Right ventricle myocardium superior (tissue), 1 donor: Measurements from ENCODE around the gene ZFP82. TPM values are rescaled to one million over a fixed set of nuclear protein-coding genes. Genes with fewer than 3 reads are reported as not detected.

ENCODE experiments used
- ATAC-seq: fragments of 200-7000 bp; cut with Tn5 transposase; one replicate; pipeline ENCODE4 v1.9.1; 2020; ENCODE audit warnings: mild to moderate bottlenecking; ENCODE audit not compliant: poor library complexity
- DNase-seq: peaks from one replicate; pipeline ENCODE4 v3.0.0-alpha.2; 2020
- intact Hi-C: fragments of 100-400 bp; cut with DNase I; formaldehyde crosslinking; loops from one replicate; pipeline ENCODE4 v1.11.2; 2022
- total RNA-seq: library from RNA; stranded (reverse); fragmentation: NEBNext Ultra II Directional; extraction: Animal tissue kit (Norgen Biotek cat#: 25700); gene quantifications from one replicate; pipeline ENCODE4 v1.2.1, GENCODE V29; 2021
- donor health status: DM: no; HTN: yes; CAD: no; lungs with severe emphysema.

The ZFP82 gene
- total RNA-seq, 1 donor from 2014 or later, result 4.8 TPM

GRCh38 chr19:36378625-36379509 lies 39.6 kb downstream of the ZFP82 start, which contains the start of gene ZFP14:
Gene ZFP14 (minus strand): TSS chr19:36379201. CDS start chr19:36367892, 11,309 bp downstream.
- intact Hi-C loops, result no loop called here
- peak; percentile 100 for ATAC-seq
- DNase-seq, result peak; percentile 95

- intact Hi-C loops, result no loop called here
- no peak for ATAC-seq
- DNase-seq, result no peak
Measured at GRCh38 chr19:36377541-36378178, 40.8 kb downstream of the ZFP82 start.

GRCh38 chr19:36373638-36374156 lies 44.7 kb downstream of the ZFP82 start:
- DNase-seq (no peak), ATAC-seq (no peak)
- intact Hi-C loops, result no loop called here

- intact Hi-C loops, result no loop called here
- no peak for ATAC-seq
- DNase-seq, result no peak
Measured at GRCh38 chr19:36371886-36372285, 46.6 kb downstream of the ZFP82 start.

GRCh38 chr19:36363845-36364244 lies 54.6 kb downstream of the ZFP82 start:
- DNase-seq (no peak), ATAC-seq (no peak)
- intact Hi-C loops, result no loop called here

Other genes starting within 250 kb of the ZFP82 start
- gene ZNF565, start 204.0 kb downstream of the ZFP82 start, total RNA-seq, result 3.9 TPM
- gene ZNF146, start 203.5 kb downstream of the ZFP82 start, total RNA-seq, result 29.6 TPM
- gene ZFP14, start 39.4 kb downstream of the ZFP82 start, total RNA-seq, result 2.6 TPM
- 10.9 TPM for gene ZNF566, start 70.9 kb upstream of the ZFP82 start, total RNA-seq
- gene ZNF260, start 109.6 kb upstream of the ZFP82 start, total RNA-seq, result 7.6 TPM
- gene ZNF529, start 154.6 kb upstream of the ZFP82 start, total RNA-seq, result 13.4 TPM
- 19.1 TPM for gene ZNF382, start 186.7 kb upstream of the ZFP82 start, total RNA-seq
- 5.6 TPM for gene ZNF461, start 248.2 kb upstream of the ZFP82 start, total RNA-seq